Loucy (cell line): ENCODE results near the gene LIPF.

Source experiments
- CTCF ChIP-seq: fragments of 200-600 bp; sonication (generic); conservative IDR thresholded peaks from 2 replicates; pipeline ENCODE4 v1.5.1; 2014; ENCODE audit warnings: mild to moderate bottlenecking, antibody characterized with exemption, low read length
- EZH2phosphoT487 ChIP-seq: fragments of 200-600 bp; IDR thresholded peaks from 2 replicates; pipeline ENCODE4 v1.6.1; 2018; ENCODE audit warnings: antibody characterized with exemption, mild to moderate bottlenecking, moderate library complexity, borderline replicate concordance

GRCh38 chr10:88618496-88618895, 45.7 kb upstream of the LIPF start:
- no peak for TF ChIP-seq EZH2phosphoT487
- TF ChIP-seq CTCF: no peak
